ENCODE data around the gene KIF11.

KIF11 gene

GRCh38 chr10:92688573-92688926, 95.6 kb downstream of the KIF11 start:
- no peak for DNase-seq

GRCh38 chr10:92688927-92689662, 96.2 kb downstream of the KIF11 start:
- peak; percentile 13 to 20 for DNase-seq

GRCh38 chr10:92689663-92690210, 96.8 kb downstream of the KIF11 start, which contains the start of gene HHEX:
Gene HHEX (plus strand): TSS chr10:92689955. CDS start chr10:92689987, 32 bp downstream.
- peak; percentile 27 to 39 for DNase-seq

GRCh38 chr10:92690211-92690914, 97.4 kb downstream of the KIF11 start:
- DNase-seq, result peak; percentile 62 to 70

GRCh38 chr10:92690915-92691590, 98.1 kb downstream of the KIF11 start:
- DNase-seq, result no peak

GRCh38 chr10:92691591-92692079, 98.7 kb downstream of the KIF11 start:
- peak in 1 of 2 donors; percentile 21 for DNase-seq

- DNase-seq, result no peak
Measured at GRCh38 chr10:92692080-92692671, 99.2 kb downstream of the KIF11 start.

GRCh38 chr10:92692697-92693533, 100.0 kb downstream of the KIF11 start:
- no peak for DNase-seq

GRCh38 chr10:92693534-92693893, 100.6 kb downstream of the KIF11 start:
- no peak for DNase-seq

GRCh38 chr10:92695679-92696605, 103.0 kb downstream of the KIF11 start:
- no peak for DNase-seq

GRCh38 chr10:92696606-92697383, 103.9 kb downstream of the KIF11 start:
- no peak for DNase-seq

GRCh38 chr10:92697663-92698511, 105.0 kb downstream of the KIF11 start:
- no peak for DNase-seq

- DNase-seq, result no peak
Measured at GRCh38 chr10:92699193-92699517, 106.2 kb downstream of the KIF11 start.

GRCh38 chr10:92699518-92700381, 106.8 kb downstream of the KIF11 start:
- peak; percentile 26 to 42 for DNase-seq

GRCh38 chr10:92702301-92702916, 109.5 kb downstream of the KIF11 start:
- no peak for DNase-seq

Measured in stimulated activated CD4-positive, alpha-beta T cell treated with anti-CD3 and anti-CD28 coated beads, Interleukin-2, amount 100 ng/mL, for 24 hours (primary cell).